NCI-H2227 (cell line): ENCODE results near the gene VAMP5.

Experiments
- DNase-seq: peaks from one replicate; lab custom pipeline; 2025; ENCODE audit not compliant: unreplicated experiment; lab: John Stamatoyannopoulos, UW

Gene VAMP5

GRCh38 chr2:85628658-85629057 is 44.4 kb downstream of the VAMP5 start:
- DNase-seq: no peak

GRCh38 chr2:85631316-85631715 is 47.1 kb downstream of the VAMP5 start:
- no peak for DNase-seq

GRCh38 chr2:85635011-85635410 is 50.8 kb downstream of the VAMP5 start:
- no peak for DNase-seq

- DNase-seq: no peak
Observed at GRCh38 chr2:85635636-85636035, 51.4 kb downstream of the VAMP5 start.

- DNase-seq: no peak
Observed at GRCh38 chr2:85642725-85643124, 58.5 kb downstream of the VAMP5 start.
